ENCODE results near the gene MAPKAP1.

The MAPKAP1 gene

DNA sequence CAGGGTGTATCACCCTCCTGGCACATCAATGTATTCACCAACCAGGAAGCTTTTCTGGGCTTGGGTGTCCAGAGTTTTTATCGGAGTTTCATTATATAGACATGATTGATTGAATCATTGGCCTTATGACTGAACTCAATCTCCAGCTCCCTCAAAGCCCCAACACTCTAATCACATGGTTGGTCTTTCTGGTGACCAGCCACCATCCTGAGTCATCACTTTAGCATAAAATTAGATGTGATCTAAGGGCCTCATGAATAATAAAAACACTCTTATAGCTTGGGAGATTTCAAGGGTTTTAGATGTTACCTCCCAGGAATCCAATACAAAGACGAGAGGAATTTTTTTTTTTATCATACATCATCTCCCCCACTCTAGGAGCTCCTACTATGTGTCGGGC, 32.4 kb upstream of the MAPKAP1 start:
- TF ChIP-seq POLR2AphosphoS5 (IDR thresholded peaks at IDR 0.05; ENCODE audit: low read depth, low read length) (no peak), TAF1 (IDR thresholded peaks at IDR 0.05; ENCODE audit: borderline replicate concordance, insufficient read depth, low read length) (no peak), SIN3A (IDR thresholded peaks at IDR 0.05; ENCODE audit: borderline replicate concordance, insufficient read depth, low read length) (no peak), FOXP2 (optimal IDR thresholded peaks at IDR 0.05; ENCODE audit: borderline replicate concordance, extremely low read depth, extremely low read length, insufficient read depth) (no peak)
- TF ChIP-seq, protein P1, sequence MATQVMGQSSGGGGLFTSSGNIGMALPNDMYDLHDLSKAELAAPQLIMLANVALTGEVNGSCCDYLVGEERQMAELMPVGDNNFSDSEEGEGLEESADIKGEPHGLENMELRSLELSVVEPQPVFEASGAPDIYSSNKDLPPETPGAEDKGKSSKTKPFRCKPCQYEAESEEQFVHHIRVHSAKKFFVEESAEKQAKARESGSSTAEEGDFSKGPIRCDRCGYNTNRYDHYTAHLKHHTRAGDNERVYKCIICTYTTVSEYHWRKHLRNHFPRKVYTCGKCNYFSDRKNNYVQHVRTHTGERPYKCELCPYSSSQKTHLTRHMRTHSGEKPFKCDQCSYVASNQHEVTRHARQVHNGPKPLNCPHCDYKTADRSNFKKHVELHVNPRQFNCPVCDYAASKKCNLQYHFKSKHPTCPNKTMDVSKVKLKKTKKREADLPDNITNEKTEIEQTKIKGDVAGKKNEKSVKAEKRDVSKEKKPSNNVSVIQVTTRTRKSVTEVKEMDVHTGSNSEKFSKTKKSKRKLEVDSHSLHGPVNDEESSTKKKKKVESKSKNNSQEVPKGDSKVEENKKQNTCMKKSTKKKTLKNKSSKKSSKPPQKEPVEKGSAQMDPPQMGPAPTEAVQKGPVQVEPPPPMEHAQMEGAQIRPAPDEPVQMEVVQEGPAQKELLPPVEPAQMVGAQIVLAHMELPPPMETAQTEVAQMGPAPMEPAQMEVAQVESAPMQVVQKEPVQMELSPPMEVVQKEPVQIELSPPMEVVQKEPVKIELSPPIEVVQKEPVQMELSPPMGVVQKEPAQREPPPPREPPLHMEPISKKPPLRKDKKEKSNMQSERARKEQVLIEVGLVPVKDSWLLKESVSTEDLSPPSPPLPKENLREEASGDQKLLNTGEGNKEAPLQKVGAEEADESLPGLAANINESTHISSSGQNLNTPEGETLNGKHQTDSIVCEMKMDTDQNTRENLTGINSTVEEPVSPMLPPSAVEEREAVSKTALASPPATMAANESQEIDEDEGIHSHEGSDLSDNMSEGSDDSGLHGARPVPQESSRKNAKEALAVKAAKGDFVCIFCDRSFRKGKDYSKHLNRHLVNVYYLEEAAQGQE (IDR thresholded peaks at IDR 0.05; ENCODE audit: insufficient read depth in 1 of 2, low read depth in 2 of 2, low read length in 2 of 2): no peak

DNA sequence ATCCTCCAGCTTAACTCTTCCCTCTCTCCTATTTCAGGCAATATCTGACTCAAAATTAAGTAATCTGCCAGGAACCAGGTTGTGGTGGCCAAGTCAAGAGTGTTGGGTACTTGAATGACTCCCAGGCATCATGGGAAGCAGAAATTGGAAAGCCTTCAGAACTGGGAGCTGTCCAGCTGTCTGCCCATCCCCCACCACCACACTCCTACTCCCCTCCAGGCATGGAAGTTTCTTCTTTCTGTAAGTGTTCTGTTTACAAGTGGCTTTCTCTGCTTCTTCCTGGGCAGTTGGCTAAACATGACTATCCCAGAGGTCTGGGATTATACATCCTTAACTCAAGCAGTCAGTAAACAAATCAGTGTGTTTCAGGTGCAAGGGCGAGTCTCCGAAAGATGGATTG, 25.6 kb upstream of the MAPKAP1 start:
- TF ChIP-seq, protein P1 (IDR thresholded peaks at IDR 0.05; ENCODE audit: insufficient read depth in 1 of 2, low read depth in 2 of 2, low read length in 2 of 2): peak; percentile 89 to 93
- no peak for TF ChIP-seq SIN3A (IDR thresholded peaks at IDR 0.05; ENCODE audit: borderline replicate concordance, insufficient read depth, low read length)

DNA sequence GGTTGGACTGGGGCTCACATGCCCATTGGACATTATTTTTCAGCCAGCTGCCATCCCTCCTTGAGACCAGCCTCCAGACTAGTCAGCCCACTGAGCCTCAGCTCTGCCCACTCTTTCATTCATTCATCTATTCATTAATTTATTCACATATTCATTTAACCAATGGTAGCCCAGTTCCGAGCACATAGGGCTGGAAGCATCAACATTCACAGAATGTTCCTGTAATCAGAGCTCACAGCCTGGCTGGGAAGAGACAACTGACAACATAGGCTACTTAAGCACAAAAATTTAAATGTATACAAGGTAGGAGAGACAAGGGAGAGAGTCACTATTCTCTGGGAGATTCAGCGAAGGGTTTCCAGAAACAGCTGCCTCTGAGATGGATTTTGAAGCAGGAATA, 23.2 kb upstream of the MAPKAP1 start:
- TF ChIP-seq POLR2AphosphoS5 (IDR thresholded peaks at IDR 0.05; ENCODE audit: low read depth, low read length): no peak
- TF ChIP-seq FOXP2 (optimal IDR thresholded peaks at IDR 0.05; ENCODE audit: borderline replicate concordance, extremely low read depth, extremely low read length, insufficient read depth): no peak
- no peak for TF ChIP-seq TAF1 (IDR thresholded peaks at IDR 0.05; ENCODE audit: borderline replicate concordance, insufficient read depth, low read length)
- TF ChIP-seq, protein P1 (IDR thresholded peaks at IDR 0.05; ENCODE audit: insufficient read depth in 1 of 2, low read depth in 2 of 2, low read length in 2 of 2): no peak
- TF ChIP-seq SIN3A (IDR thresholded peaks at IDR 0.05; ENCODE audit: borderline replicate concordance, insufficient read depth, low read length): no peak

DNA sequence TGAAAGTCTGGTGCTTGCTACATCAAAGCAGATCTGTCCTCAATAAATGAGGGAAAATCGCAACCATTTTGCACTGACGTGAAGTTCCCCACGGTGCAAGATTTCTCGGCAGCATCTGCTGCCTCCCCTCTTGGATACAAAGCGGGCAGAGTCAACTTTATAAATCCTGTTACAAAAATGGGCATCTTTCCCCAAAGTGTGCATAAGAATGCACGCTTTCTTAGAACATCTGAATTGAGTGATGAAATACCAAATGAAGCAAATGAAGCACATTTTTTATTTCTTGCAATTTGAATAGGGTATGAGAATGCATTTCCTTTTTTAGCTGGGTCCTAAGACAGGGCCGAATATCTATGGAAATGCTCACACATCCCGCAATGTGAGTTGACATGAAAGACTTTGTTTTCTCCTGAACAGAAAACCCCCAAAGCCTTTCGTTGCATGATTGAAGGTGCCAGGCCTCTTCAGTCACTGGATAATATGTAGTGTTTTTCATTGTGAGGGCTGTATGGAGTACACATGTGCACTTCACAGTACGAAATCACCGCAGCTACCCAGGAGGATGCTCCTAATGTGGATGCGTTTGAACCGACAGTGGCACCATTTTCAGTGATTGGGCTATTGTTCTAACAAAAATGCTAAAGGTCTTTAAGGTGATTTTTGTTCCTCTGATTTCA, 19.6 kb upstream of the MAPKAP1 start:
- TF ChIP-seq POLR2AphosphoS5 (IDR thresholded peaks at IDR 0.05; ENCODE audit: low read depth, low read length) (no peak), FOXP2 (optimal IDR thresholded peaks at IDR 0.05; ENCODE audit: borderline replicate concordance, extremely low read depth, extremely low read length, insufficient read depth) (no peak), SIN3A (IDR thresholded peaks at IDR 0.05; ENCODE audit: borderline replicate concordance, insufficient read depth, low read length) (no peak), TAF1 (IDR thresholded peaks at IDR 0.05; ENCODE audit: borderline replicate concordance, insufficient read depth, low read length) (no peak)
- TF ChIP-seq, protein P1 (IDR thresholded peaks at IDR 0.05; ENCODE audit: insufficient read depth in 1 of 2, low read depth in 2 of 2, low read length in 2 of 2): no peak

DNA sequence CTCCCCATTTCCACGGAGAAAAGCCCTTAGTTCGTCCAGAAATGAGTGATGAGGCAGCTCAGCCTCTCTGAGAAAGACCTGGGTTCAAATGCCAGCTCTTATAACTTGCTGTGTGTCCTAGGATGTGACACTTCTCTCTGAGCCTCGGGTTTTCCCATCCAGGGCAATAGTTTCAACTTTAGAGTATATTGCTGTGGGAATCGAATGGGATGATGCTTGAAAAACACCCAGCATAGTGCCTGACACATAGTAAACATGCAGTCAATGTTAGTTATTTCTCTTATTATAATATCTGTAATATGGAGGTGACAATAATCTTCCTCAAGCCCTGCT, 430 bp upstream of the MAPKAP1 start:
- TF ChIP-seq FOXP2 (optimal IDR thresholded peaks at IDR 0.05; ENCODE audit: borderline replicate concordance, extremely low read depth, extremely low read length, insufficient read depth) (no peak), TAF1 (IDR thresholded peaks at IDR 0.05; ENCODE audit: borderline replicate concordance, insufficient read depth, low read length) (no peak), POLR2AphosphoS5 (IDR thresholded peaks at IDR 0.05; ENCODE audit: low read depth, low read length) (no peak; the same call in 1 of the 2 replicates), SIN3A (IDR thresholded peaks at IDR 0.05; ENCODE audit: borderline replicate concordance, insufficient read depth, low read length) (no peak)
- TF ChIP-seq, protein P1 (IDR thresholded peaks at IDR 0.05; ENCODE audit: insufficient read depth in 1 of 2, low read depth in 2 of 2, low read length in 2 of 2): no peak
